Hematopoietic multipotent progenitor cell treated with erythropoietin and hydrocortisone succinate and interleukin-3 and kit ligand, for 8 days (in vitro differentiated cells): Measurements from ENCODE around the gene CAPN8.

Experiments used
- DNase-seq: peaks from one replicate; pipeline ENCODE4 v3.0.0-alpha.2; 2015

CAPN8 gene

GRCh38 chr1:223653431-223653830 lies 12.1 kb downstream of the CAPN8 start:
- no peak for DNase-seq

GRCh38 chr1:223653015-223653414 lies 12.5 kb downstream of the CAPN8 start:
- no peak for DNase-seq

- no peak for DNase-seq
Measured at GRCh38 chr1:223652436-223652941, 13.0 kb downstream of the CAPN8 start.

- no peak for DNase-seq
Measured at GRCh38 chr1:223651291-223651991, 14.1 kb downstream of the CAPN8 start.

GRCh38 chr1:223650465-223650864 lies 15.0 kb downstream of the CAPN8 start:
- no peak for DNase-seq

GRCh38 chr1:223649222-223649621 lies 16.3 kb downstream of the CAPN8 start:
- DNase-seq, result no peak

GRCh38 chr1:223647249-223647648 lies 18.3 kb downstream of the CAPN8 start:
- DNase-seq, result no peak

- DNase-seq, result no peak
Measured at GRCh38 chr1:223645903-223646302, 19.6 kb downstream of the CAPN8 start.

- no peak for DNase-seq
Measured at GRCh38 chr1:223642237-223642636, 23.3 kb downstream of the CAPN8 start.

- no peak for DNase-seq
Measured at GRCh38 chr1:223641523-223642039, 23.9 kb downstream of the CAPN8 start.

- no peak for DNase-seq
Measured at GRCh38 chr1:223639331-223639749, 26.2 kb downstream of the CAPN8 start.

GRCh38 chr1:223635236-223635635 lies 30.3 kb downstream of the CAPN8 start:
- no peak for DNase-seq

- DNase-seq, result no peak
Measured at GRCh38 chr1:223634423-223634822, 31.1 kb downstream of the CAPN8 start.

GRCh38 chr1:223631956-223632355 lies 33.5 kb downstream of the CAPN8 start:
- no peak for DNase-seq

- no peak for DNase-seq
Measured at GRCh38 chr1:223631473-223631872, 34.0 kb downstream of the CAPN8 start.

GRCh38 chr1:223629126-223629457 lies 36.4 kb downstream of the CAPN8 start:
- no peak for DNase-seq

GRCh38 chr1:223628233-223629125 lies 37.0 kb downstream of the CAPN8 start:
- DNase-seq, result peak; percentile 64

- no peak for DNase-seq
Measured at GRCh38 chr1:223622132-223622842, 43.2 kb downstream of the CAPN8 start.

GRCh38 chr1:223621312-223621734 lies 44.2 kb downstream of the CAPN8 start:
- no peak for DNase-seq

GRCh38 chr1:223620297-223620897 lies 45.1 kb downstream of the CAPN8 start:
- DNase-seq, result no peak

- no peak for DNase-seq
Measured at GRCh38 chr1:223618680-223619079, 46.8 kb downstream of the CAPN8 start.

- no peak for DNase-seq
Measured at GRCh38 chr1:223617323-223618070, 48.0 kb downstream of the CAPN8 start.
